ENCODE data around the gene NR6A1.

DNA sequence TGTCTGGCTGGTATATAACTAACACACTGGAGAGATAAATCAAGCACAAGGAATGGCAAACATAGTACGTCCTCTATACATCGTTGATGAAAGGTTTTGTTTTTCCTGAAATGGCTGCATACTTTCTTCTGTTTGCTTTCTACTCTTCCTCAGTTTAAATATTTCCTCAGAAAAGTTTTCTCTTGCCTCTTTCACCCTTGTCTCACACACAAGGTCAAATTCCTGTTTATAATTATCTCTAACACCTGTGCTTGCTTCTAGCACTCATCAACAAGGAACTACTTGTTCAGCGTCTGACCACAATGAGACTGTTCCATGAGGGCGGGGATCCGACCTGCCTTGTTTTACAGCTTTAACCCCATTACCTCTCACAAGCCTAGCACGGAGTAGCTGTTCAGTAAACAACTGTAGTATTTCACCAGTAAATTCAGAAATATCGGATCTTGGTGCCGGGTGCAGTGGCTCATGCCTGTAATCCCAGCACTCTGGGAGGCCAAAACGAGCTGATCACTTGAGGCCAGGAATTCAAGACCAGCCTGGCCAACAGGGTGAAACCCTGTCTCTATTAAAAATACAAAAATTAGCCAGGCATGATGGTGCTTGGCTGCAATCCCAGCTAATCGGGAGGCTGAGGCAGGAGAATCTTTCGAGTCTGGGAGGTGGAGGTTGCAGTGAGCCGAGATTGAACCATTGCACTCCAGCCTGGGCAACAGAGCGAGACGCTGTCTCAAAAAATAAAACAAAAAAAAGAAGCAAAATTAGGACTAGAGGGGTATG lies 37.0 kb downstream of the NR6A1 start:
- TF ChIP-seq POLR2A (IDR thresholded peaks at IDR 0.05) = no peak
- TF ChIP-seq, protein P1, sequence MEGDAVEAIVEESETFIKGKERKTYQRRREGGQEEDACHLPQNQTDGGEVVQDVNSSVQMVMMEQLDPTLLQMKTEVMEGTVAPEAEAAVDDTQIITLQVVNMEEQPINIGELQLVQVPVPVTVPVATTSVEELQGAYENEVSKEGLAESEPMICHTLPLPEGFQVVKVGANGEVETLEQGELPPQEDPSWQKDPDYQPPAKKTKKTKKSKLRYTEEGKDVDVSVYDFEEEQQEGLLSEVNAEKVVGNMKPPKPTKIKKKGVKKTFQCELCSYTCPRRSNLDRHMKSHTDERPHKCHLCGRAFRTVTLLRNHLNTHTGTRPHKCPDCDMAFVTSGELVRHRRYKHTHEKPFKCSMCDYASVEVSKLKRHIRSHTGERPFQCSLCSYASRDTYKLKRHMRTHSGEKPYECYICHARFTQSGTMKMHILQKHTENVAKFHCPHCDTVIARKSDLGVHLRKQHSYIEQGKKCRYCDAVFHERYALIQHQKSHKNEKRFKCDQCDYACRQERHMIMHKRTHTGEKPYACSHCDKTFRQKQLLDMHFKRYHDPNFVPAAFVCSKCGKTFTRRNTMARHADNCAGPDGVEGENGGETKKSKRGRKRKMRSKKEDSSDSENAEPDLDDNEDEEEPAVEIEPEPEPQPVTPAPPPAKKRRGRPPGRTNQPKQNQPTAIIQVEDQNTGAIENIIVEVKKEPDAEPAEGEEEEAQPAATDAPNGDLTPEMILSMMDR (IDR thresholded peaks at IDR 0.05) = no peak
